Measurements from ENCODE around the gene CA5A.
"Not testable (repeated sequence)": the region's sequence is repeated elsewhere in the genome, so short reads cannot be mapped to it uniquely, and the experiment has no call there.

The CA5A gene

GRCh38 chr16:87938412-87938949 is 2.2 kb upstream of the CA5A start:
- Histone ChIP-seq H3K4me3 (ENCODE audit: low read length) (no peak overlapping the region), H3K4me1 (ENCODE audit: control insufficient read depth, insufficient read depth, low read length) (no peaks in the 10 kb centered on the region), H3K9ac (ENCODE audit: low read length) (no peak overlapping the region), H3K9me3 (ENCODE audit: control insufficient read depth, low read length) (no peaks in the 10 kb centered on the region), H3K27me3 (ENCODE audit: control insufficient read depth, insufficient read depth, low read length) (no peaks in the 10 kb centered on the region), H3K36me3 (ENCODE audit: control insufficient read depth, insufficient read depth, low read length) (no peaks in the 10 kb centered on the region)

GRCh38 chr16:87937231-87937542 is 858 bp upstream of the CA5A start:
- H3K4me3 ChIP-seq (ENCODE audit: low read length); H3K9ac ChIP-seq (ENCODE audit: low read length); H3K36me3 ChIP-seq (ENCODE audit: control insufficient read depth, insufficient read depth, low read length); H3K27me3 ChIP-seq (ENCODE audit: control insufficient read depth, insufficient read depth, low read length); H3K4me1 ChIP-seq (ENCODE audit: control insufficient read depth, insufficient read depth, low read length); H3K9me3 ChIP-seq (ENCODE audit: control insufficient read depth, low read length): not testable (repeated sequence)

GRCh38 chr16:87936016-87936374 is 334 bp downstream of the CA5A start:
- not testable (repeated sequence) for H3K9me3 ChIP-seq (ENCODE audit: control insufficient read depth, low read length); H3K4me3 ChIP-seq (ENCODE audit: low read length); H3K9ac ChIP-seq (ENCODE audit: low read length); H3K27me3 ChIP-seq (ENCODE audit: control insufficient read depth, insufficient read depth, low read length); H3K36me3 ChIP-seq (ENCODE audit: control insufficient read depth, insufficient read depth, low read length); H3K4me1 ChIP-seq (ENCODE audit: control insufficient read depth, insufficient read depth, low read length)

GRCh38 chr16:87934752-87935425 is 1.4 kb downstream of the CA5A start:
- H3K4me3 ChIP-seq (ENCODE audit: low read length); H3K36me3 ChIP-seq (ENCODE audit: control insufficient read depth, insufficient read depth, low read length); H3K9ac ChIP-seq (ENCODE audit: low read length); H3K4me1 ChIP-seq (ENCODE audit: control insufficient read depth, insufficient read depth, low read length); H3K27me3 ChIP-seq (ENCODE audit: control insufficient read depth, insufficient read depth, low read length); H3K9me3 ChIP-seq (ENCODE audit: control insufficient read depth, low read length): not testable (repeated sequence)

- Histone ChIP-seq H3K27me3 (ENCODE audit: control insufficient read depth, insufficient read depth, low read length) (no peaks in the 10 kb centered on the region), H3K4me1 (ENCODE audit: control insufficient read depth, insufficient read depth, low read length) (no peaks in the 10 kb centered on the region), H3K9ac (ENCODE audit: low read length) (no peak overlapping the region), H3K9me3 (ENCODE audit: control insufficient read depth, low read length) (no peaks in the 10 kb centered on the region), H3K36me3 (ENCODE audit: control insufficient read depth, insufficient read depth, low read length) (no peaks in the 10 kb centered on the region), H3K4me3 (ENCODE audit: low read length) (no peak overlapping the region)
These were observed 3.2 kb downstream of the CA5A start for GRCh38 chr16:87933140-87933495.

- H3K4me3 ChIP-seq (ENCODE audit: low read length); H3K27me3 ChIP-seq (ENCODE audit: control insufficient read depth, insufficient read depth, low read length); H3K4me1 ChIP-seq (ENCODE audit: control insufficient read depth, insufficient read depth, low read length); H3K9ac ChIP-seq (ENCODE audit: low read length); H3K9me3 ChIP-seq (ENCODE audit: control insufficient read depth, low read length); H3K36me3 ChIP-seq (ENCODE audit: control insufficient read depth, insufficient read depth, low read length): not testable (repeated sequence)
These were observed 3.7 kb downstream of the CA5A start for GRCh38 chr16:87932475-87933139.

- Histone ChIP-seq H3K27me3 (ENCODE audit: control insufficient read depth, insufficient read depth, low read length) (no peaks in the 10 kb centered on the region), H3K4me1 (ENCODE audit: control insufficient read depth, insufficient read depth, low read length) (no peaks in the 10 kb centered on the region), H3K36me3 (ENCODE audit: control insufficient read depth, insufficient read depth, low read length) (no peaks in the 10 kb centered on the region), H3K9me3 (ENCODE audit: control insufficient read depth, low read length) (no peaks in the 10 kb centered on the region), H3K4me3 (ENCODE audit: low read length) (no peak overlapping the region), H3K9ac (ENCODE audit: low read length) (no peak overlapping the region)
These were observed 4.8 kb downstream of the CA5A start for GRCh38 chr16:87931504-87931903.

GRCh38 chr16:87930456-87930855 is 5.9 kb downstream of the CA5A start:
- no peak overlapping the region for H3K9ac ChIP-seq (ENCODE audit: low read length)
- no peak overlapping the region for H3K4me3 ChIP-seq (ENCODE audit: low read length)
- H3K4me1 ChIP-seq (ENCODE audit: control insufficient read depth, insufficient read depth, low read length): no peaks in the 10 kb centered on the region
- no peaks in the 10 kb centered on the region for H3K36me3 ChIP-seq (ENCODE audit: control insufficient read depth, insufficient read depth, low read length)
- H3K27me3 ChIP-seq (ENCODE audit: control insufficient read depth, insufficient read depth, low read length): no peaks in the 10 kb centered on the region
- no peaks in the 10 kb centered on the region for H3K9me3 ChIP-seq (ENCODE audit: control insufficient read depth, low read length)

GRCh38 chr16:87929986-87930385 is 6.3 kb downstream of the CA5A start:
- no peak overlapping the region for H3K9ac ChIP-seq (ENCODE audit: low read length)
- H3K9me3 ChIP-seq (ENCODE audit: control insufficient read depth, low read length): no peaks in the 10 kb centered on the region
- H3K36me3 ChIP-seq (ENCODE audit: control insufficient read depth, insufficient read depth, low read length): no peaks in the 10 kb centered on the region
- no peak overlapping the region for H3K4me3 ChIP-seq (ENCODE audit: low read length)
- H3K27me3 ChIP-seq (ENCODE audit: control insufficient read depth, insufficient read depth, low read length): no peaks in the 10 kb centered on the region
- no peaks in the 10 kb centered on the region for H3K4me1 ChIP-seq (ENCODE audit: control insufficient read depth, insufficient read depth, low read length)

GRCh38 chr16:87927195-87927562 is 9.2 kb downstream of the CA5A start:
- Histone ChIP-seq H3K36me3 (ENCODE audit: control insufficient read depth, insufficient read depth, low read length) (no peaks in the 10 kb centered on the region), H3K9ac (ENCODE audit: low read length) (no peak overlapping the region), H3K27me3 (ENCODE audit: control insufficient read depth, insufficient read depth, low read length) (no peaks in the 10 kb centered on the region), H3K4me3 (ENCODE audit: low read length) (no peak overlapping the region), H3K4me1 (ENCODE audit: control insufficient read depth, insufficient read depth, low read length) (no peaks in the 10 kb centered on the region), H3K9me3 (ENCODE audit: control insufficient read depth, low read length) (no peaks in the 10 kb centered on the region)

GRCh38 chr16:87926246-87927194 is 9.8 kb downstream of the CA5A start:
- H3K36me3 ChIP-seq (ENCODE audit: control insufficient read depth, insufficient read depth, low read length): no peaks in the 10 kb centered on the region
- no peak overlapping the region for H3K9ac ChIP-seq (ENCODE audit: low read length)

More at GRCh38 chr16:87926246-87927194, 9.8 kb downstream of the CA5A start:
- Histone ChIP-seq H3K4me1 (ENCODE audit: control insufficient read depth, insufficient read depth, low read length) (no peaks in the 10 kb centered on the region), H3K27me3 (ENCODE audit: control insufficient read depth, insufficient read depth, low read length) (no peaks in the 10 kb centered on the region), H3K4me3 (ENCODE audit: low read length) (no peak overlapping the region), H3K9me3 (ENCODE audit: control insufficient read depth, low read length) (no peaks in the 10 kb centered on the region)

Measured in mucosa of stomach (tissue), 1 donor.